ENCODE measurements around the gene SLC25A23.

SLC25A23 gene

GRCh38 chr19:6396305-6396704 is 63.3 kb downstream of the SLC25A23 start:
- no peak for DNase-seq

GRCh38 chr19:6394831-6395230 is 64.8 kb downstream of the SLC25A23 start:
- no peak for DNase-seq

GRCh38 chr19:6393983-6394412 is 65.6 kb downstream of the SLC25A23 start:
- DNase-seq = peak; percentile 80

GRCh38 chr19:6393074-6393982 is 66.3 kb downstream of the SLC25A23 start, which contains the start of gene GTF2F1:
TSS of gene GTF2F1 (minus strand) at chr19:6393164. CDS start at chr19:6392995, 169 bp downstream.
- peak; percentile 96 for DNase-seq

GRCh38 chr19:6392221-6393073 is 67.1 kb downstream of the SLC25A23 start:
- DNase-seq = peak; percentile 3

All from CD4-positive, alpha-beta T cell treated with Interleukin-21 for 1 hour (primary cell).